PC-9 (cell line): ENCODE results near the gene SLC4A2. TPM values are rescaled to one million over a fixed set of nuclear protein-coding genes. Genes with fewer than 3 reads are reported as not detected.

Experiments used
- BruUV-seq: library from RNA; stranded (reverse); fragments of 400-500 nt; replicated peaks from 2 replicates; lab custom pipeline; 2021; lab: Mats Ljungman, UMichigan
- CTCF ChIA-PET: fragments of 300-600 bp; sonication (Branson Sonifier 250); formaldehyde crosslinking; loops from one replicate; lab custom pipeline; 2022; ENCODE audit warnings: antibody characterized with exemption; lab: Charles Lee
- POLR2A ChIA-PET: fragments of 300-600 bp; sonication (Branson Sonifier 250); formaldehyde crosslinking; loops from one replicate; lab custom pipeline; 2022; ENCODE audit warnings: antibody characterized with exemption; ENCODE audit not compliant: unreplicated experiment; lab: Charles Lee
- DNase-seq, 2 experiments: peaks; one replicate each; pipeline versions ENCODE4 v3.0.0 to v3.0.0-alpha.2; 2015 to 2022; ENCODE audit warnings: mixed read lengths in 1 of 2
- H2AFZ ChIP-seq: fragments of 200-600 bp; sonication (generic); 2 replicates; pipeline ENCODE4 v1.8.1; 2017; ENCODE audit warnings: antibody characterized with exemption
- H3F3A ChIP-seq: fragments of 200-600 bp; sonication (generic); 2 replicates; pipeline ENCODE4 v1.8.1; 2017; ENCODE audit warnings: antibody characterized with exemption, mild to moderate bottlenecking, low read depth; ENCODE audit not compliant: insufficient read depth
- H3K27ac ChIP-seq: fragments of 200-600 bp; sonication (generic); 2 replicates; pipeline ENCODE4 v1.6.1; 2016; ENCODE audit warnings: mixed run types
- H3K27me3 ChIP-seq: fragments of 200-600 bp; sonication (generic); 2 replicates; pipeline ENCODE4 v1.6.1; 2016; ENCODE audit warnings: low read depth, mixed run types; ENCODE audit not compliant: insufficient read depth
- H3K36me3 ChIP-seq: fragments of 200-600 bp; sonication (generic); 2 replicates; pipeline ENCODE4 v1.6.1; 2016; ENCODE audit warnings: low read depth, mixed run types
- H3K4me1 ChIP-seq: fragments of 200-600 bp; sonication (generic); replicated peaks from 2 replicates; pipeline ENCODE4 v1.6.1; 2016; ENCODE audit warnings: mixed run types; ENCODE audit not compliant: insufficient read depth
- H3K4me2 ChIP-seq: fragments of 200-600 bp; sonication (generic); 2 replicates; pipeline ENCODE4 v1.6.1; 2017; ENCODE audit warnings: mixed run types
- H3K4me3 ChIP-seq: fragments of 200-600 bp; sonication (generic); 2 replicates; pipeline ENCODE4 v1.6.1; 2016; ENCODE audit warnings: mixed run types
- H3K79me2 ChIP-seq: fragments of 200-600 bp; sonication (generic); 2 replicates; pipeline ENCODE4 v1.6.1; 2017; ENCODE audit warnings: low read depth, mixed run types
- H3K9me2 ChIP-seq: fragments of 200-600 bp; sonication (generic); 2 replicates; pipeline ENCODE4 v1.8.1; 2017; ENCODE audit warnings: mild to moderate bottlenecking; ENCODE audit not compliant: insufficient read depth
- H3K9me3 ChIP-seq: fragments of 200-600 bp; sonication (generic); 2 replicates; pipeline ENCODE4 v1.8.1; 2016; ENCODE audit warnings: low read depth; ENCODE audit not compliant: insufficient read depth
- H4K20me1 ChIP-seq: fragments of 200-600 bp; sonication (generic); 2 replicates; pipeline ENCODE4 v1.8.1; 2017; ENCODE audit not compliant: insufficient read depth
- CTCF ChIP-seq: fragments of 200-600 bp; sonication (generic); conservative IDR thresholded peaks from 2 replicates; pipeline ENCODE4 v1.6.1; 2017; ENCODE audit warnings: mixed run types, antibody characterized with exemption, mild to moderate bottlenecking, moderate library complexity
- EZH2 ChIP-seq: fragments of 200-600 bp; sonication (generic); IDR thresholded peaks from 2 replicates; pipeline ENCODE4 v1.8.0; 2017; ENCODE audit warnings: antibody characterized with exemption, low read depth
- intact Hi-C: fragments of 100-400 bp; cut with micrococcal nuclease; formaldehyde crosslinking; loops from one replicate; pipeline ENCODE4 v1.10.0; 2022; ENCODE audit not compliant: unreplicated experiment
- total RNA-seq: library from RNA; stranded (reverse); gene quantifications from 2 replicates; pipeline ENCODE4 v1.2.3, GENCODE V29; 2021

The SLC4A2 gene
- total RNA-seq, 1 experiment from 2014 or later = 245 TPM

- Histone ChIP-seq H4K20me1 (peaks cover 14% of the 10 kb centered on the region), H3F3A (peaks cover 46% of the 10 kb centered on the region; the same call in 1 of the 2 replicates), H3K4me1 (peaks cover 43% of the 10 kb centered on the region), H3K9me2 (no peaks in the 10 kb centered on the region), H3K4me3 (peak within 1 kb of the TSS; percentile 89), H3K27me3 (no peaks in the 10 kb centered on the region), H3K9me3 (no peaks in the 10 kb centered on the region), H2AFZ (peak within 1 kb of the TSS; percentile 83), H3K27ac (peak within 1 kb of the TSS; percentile 70; the same call in 1 of the 2 replicates), H3K4me2 (peak within 1 kb of the TSS; percentile 100), H3K36me3 (no peaks in the 10 kb centered on the region), H3K79me2 (peaks cover 52% of the 10 kb centered on the region)
- ChIA-PET CTCF (interaction anchor here (0.6 to 1.0 kb wide), 3 partner anchors 20 to 1004 kb away, joined by 3 to 5 read pairs (median 4); partner anchors contain the start of gene ABCF2), POLR2A (interaction anchor here (0.6 to 0.8 kb wide), 2 partner anchors 180 to 277 kb away, joined by 3 to 4 read pairs; no protein-coding TSS in a partner anchor)
- intact Hi-C loops = loop anchor here (10.0 kb wide), 1 partner anchor 108 kb away; the partner anchor contains the start of gene KCNH2
- DNase-seq = peak; percentile 62 to 77
- TF ChIP-seq EZH2 (no peak), CTCF (no peak)
- BruUV-seq = no TSS peak
Measured at GRCh38 chr7:151083071-151083823, 23.9 kb downstream of the SLC4A2 start, which contains the start of gene TMUB1. Gene TMUB1, minus strand, starts transcription at chr7:151083493. Its CDS starts 930 bp downstream, at chr7:151082563.

GRCh38 chr7:151083824-151084160 lies 24.4 kb downstream of the SLC4A2 start:
- H3K79me2 ChIP-seq = peaks cover 54% of the 10 kb centered on the region
- H3K4me2 ChIP-seq = peak overlapping the region; percentile 100
- no peaks in the 10 kb centered on the region for H3K9me3 ChIP-seq
- H3K9me2 ChIP-seq = no peaks in the 10 kb centered on the region
- H2AFZ ChIP-seq = peak overlapping the region; percentile 83
- H3K27ac ChIP-seq = no peak overlapping the region
- CTCF ChIA-PET = interaction anchor here (0.6 kb wide), 1 partner anchor 143 kb away, joined by 3 read pairs; the partner anchor contains the start of gene ABCF2
- POLR2A ChIA-PET = interaction anchor here (0.6 kb wide), 1 partner anchor 276 kb away, joined by 4 read pairs; no protein-coding TSS in a partner anchor
- peaks cover 42% of the 10 kb centered on the region; the same call in 1 of the 2 replicates for H3F3A ChIP-seq
- H4K20me1 ChIP-seq = peaks cover 18% of the 10 kb centered on the region
- no peak for DNase-seq
- peaks cover 48% of the 10 kb centered on the region for H3K4me1 ChIP-seq
- H3K36me3 ChIP-seq = no peaks in the 10 kb centered on the region
- BruUV-seq = no TSS peak
- intact Hi-C loops = loop anchor here (10.0 kb wide), 1 partner anchor 109 kb away; the partner anchor contains the start of gene KCNH2
- H3K4me3 ChIP-seq = peak overlapping the region; percentile 89
- TF ChIP-seq CTCF = no peak
- H3K27me3 ChIP-seq = no peaks in the 10 kb centered on the region

- Histone ChIP-seq H3F3A (peaks cover 35% of the 10 kb centered on the region; the same call in 1 of the 2 replicates), H2AFZ (peak overlapping the region; percentile 91), H3K9me2 (no peaks in the 10 kb centered on the region), H3K4me1 (peaks cover 47% of the 10 kb centered on the region), H3K79me2 (peaks cover 54% of the 10 kb centered on the region), H3K4me3 (peak overlapping the region; percentile 72; the same call in 1 of the 2 replicates), H3K27me3 (no peaks in the 10 kb centered on the region), H4K20me1 (peaks cover 25% of the 10 kb centered on the region), H3K9me3 (no peaks in the 10 kb centered on the region), H3K36me3 (no peaks in the 10 kb centered on the region), H3K4me2 (peak overlapping the region; percentile 96), H3K27ac (no peak overlapping the region)
- ChIA-PET CTCF (interaction anchor here (0.6 to 0.7 kb wide), 3 partner anchors 23 to 513 kb away, joined by 3 read pairs; no protein-coding TSS in a partner anchor), POLR2A (interaction anchor here (0.6 to 0.7 kb wide), 3 partner anchors 9 to 52 kb away, joined by 3 to 8 read pairs (median 5); no protein-coding TSS in a partner anchor)
- intact Hi-C loops = loop anchor here (10.0 kb wide), 1 partner anchor 111 kb away; the partner anchor contains the start of gene KCNH2
- no peak for DNase-seq
- no TSS peak for BruUV-seq
- TF ChIP-seq CTCF (no peak), EZH2 (no peak)
Measured at GRCh38 chr7:151085329-151085690, 25.9 kb downstream of the SLC4A2 start.
